Left forelimb (tissue), 1 donor: ENCODE measurements around the gene PARD3.
"Not testable (repeated sequence)": the region's sequence is repeated elsewhere in the genome, so short reads cannot be mapped to it uniquely, and the experiment has no call there.

Experiments used
- DNase-seq: peaks from one replicate; pipeline ENCODE4 v3.0.0-alpha.2; 2018; ENCODE audit warnings: low spot score

Gene PARD3

DNA sequence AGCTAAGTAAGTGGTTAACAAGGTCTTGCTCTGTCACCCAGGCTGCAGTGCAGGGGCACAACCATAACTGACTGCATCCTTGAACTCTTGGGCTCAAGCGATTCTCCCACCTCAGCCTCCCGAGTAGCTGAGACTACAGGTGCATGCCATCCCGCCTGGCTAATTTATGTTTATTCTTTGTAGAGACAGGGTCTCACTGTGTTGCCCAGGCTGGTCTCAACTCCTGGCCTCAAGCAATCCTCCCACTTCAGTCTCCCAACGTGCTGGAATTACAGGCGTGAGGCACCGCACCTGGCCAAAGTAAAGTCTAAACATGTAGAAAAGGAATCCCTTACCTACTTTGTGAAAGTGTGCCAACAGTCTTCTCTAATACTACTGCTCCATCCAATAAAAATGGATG is 17.9 kb downstream of the PARD3 start:
- no peak for DNase-seq

DNA sequence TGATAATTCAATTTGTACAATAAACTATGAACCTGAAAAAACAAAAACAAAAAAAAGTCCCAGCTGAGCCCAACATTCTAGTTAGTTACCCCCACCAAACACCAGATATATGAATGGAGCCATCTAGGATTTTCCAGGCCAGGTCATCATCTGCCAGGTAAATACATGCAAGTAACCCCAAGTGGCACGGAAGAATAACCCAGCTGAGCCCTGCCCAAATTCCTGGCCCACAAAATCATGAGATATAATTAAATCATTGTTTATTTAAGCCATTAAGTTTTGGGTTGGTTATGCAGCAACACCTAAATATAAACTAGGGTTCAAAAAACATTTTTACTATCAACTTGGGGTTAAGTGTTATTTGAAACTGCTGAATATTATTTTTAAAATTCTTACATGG is 19.0 kb downstream of the PARD3 start:
- DNase-seq = no peak

DNA sequence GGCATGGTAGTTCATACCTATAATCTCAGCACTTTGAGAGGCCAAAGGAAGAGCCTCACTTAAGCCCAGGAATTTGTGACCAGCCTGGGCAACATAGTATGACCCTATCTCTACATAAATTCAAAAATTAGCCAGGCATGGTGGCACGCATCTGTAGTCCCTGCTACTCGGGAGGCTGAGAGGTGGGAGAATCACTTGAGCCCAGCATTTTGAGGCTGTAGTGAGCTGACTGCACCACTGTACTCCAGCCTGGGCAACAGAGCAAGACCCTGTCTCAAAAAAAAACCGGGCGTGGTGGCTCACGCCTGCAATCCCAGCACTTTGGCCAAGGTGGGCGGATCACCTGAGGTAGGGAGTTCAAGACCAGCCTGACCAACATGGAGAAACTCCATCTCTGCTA is 19.8 kb downstream of the PARD3 start:
- DNase-seq = no peak

DNA sequence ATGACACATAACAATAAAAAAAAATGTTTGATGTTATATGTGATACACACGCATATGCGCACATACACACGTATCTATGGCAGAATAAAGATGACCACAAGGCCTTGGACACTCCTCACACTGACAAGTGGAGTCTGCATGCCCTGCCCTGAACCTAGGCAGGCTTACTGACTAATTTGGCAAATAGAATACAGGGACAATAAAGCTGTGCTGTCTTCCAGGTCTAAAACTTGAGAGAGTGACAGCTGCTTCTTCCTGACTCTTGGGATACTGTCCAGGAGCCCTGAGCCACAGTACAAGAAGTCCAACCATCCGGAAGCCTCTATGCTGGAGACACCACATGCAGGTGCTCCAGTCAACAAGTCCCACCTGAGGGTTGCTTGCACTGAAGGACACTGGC is 20.3 kb downstream of the PARD3 start:
- DNase-seq = no peak

DNA sequence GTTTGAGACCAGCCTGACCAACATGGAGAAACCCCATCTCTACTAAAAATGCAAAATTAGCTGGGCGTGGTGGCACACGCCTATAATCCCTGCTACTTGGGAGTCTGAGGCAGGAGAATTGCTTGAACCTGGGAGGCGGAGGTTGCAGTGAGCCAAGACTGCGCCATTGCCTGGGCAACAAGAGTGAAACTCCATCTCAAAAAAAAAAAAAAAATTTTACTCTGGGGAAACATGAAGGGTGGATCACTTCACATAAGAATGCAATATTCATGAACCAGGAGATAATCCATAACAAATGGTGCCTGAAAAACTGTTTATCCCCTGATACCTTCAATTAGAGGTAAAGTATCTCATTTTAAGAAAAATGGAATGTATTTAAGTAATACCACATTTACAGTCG is 21.5 kb downstream of the PARD3 start:
- DNase-seq = not testable (repeated sequence)

DNA sequence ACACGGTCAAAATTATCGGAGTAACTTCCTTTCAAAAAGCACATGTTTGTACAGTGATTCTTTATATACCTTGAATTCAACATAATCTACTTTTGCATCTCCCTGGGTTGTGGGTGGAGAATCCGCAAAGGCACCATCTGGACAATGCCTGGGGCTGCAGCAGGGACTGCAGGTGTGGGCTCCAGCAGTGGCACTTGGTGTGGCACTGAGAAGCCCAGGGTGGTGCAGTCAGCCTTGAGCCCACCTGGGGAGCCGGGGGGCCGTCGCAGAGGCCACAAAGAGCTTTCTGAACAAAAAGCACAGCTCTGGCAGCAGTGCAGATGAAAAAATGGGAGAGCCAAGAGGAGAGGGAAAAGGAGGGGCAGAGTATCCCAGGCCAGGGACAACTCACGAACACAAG is 22.2 kb downstream of the PARD3 start:
- DNase-seq = no peak

DNA sequence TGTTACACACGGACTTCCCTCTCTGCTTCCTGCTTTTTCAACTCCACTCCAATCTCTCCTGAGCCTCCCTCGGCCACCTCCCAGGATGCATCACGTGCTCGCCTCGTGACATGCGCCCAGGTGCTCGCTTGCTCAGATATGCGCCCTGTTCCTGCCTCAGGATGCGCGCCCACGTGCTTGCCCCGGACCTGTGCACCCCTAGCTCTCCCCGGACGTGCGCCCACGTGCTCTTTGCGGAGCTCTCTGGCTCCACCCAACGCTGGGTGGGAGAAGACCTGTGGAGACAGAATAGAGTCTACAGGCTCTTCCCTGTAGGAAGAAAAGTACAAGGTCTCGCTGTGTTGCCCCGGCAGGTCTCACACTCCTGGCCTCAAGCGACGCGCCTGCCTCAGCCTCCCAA is 23.1 kb downstream of the PARD3 start:
- no peak for DNase-seq

DNA sequence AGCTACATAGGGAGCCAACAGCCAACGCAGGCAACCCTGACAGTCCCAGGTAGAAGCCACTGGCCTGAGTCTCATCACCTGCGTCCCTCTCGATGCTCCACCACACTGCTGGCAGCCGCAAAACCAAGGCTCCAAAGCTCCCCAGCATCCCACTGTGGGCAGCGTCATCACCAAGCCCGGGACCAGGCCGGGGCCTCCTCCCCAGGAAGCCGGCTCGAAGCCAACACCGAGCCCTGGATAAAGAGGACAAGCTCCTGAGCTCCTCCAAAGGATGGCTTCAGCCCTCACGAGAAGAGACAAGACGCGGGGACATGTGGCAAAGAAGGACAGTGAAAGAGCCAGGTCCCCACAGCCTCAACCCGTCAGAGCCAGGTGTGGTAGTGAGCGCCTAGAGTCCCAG is 23.9 kb downstream of the PARD3 start:
- no peak for DNase-seq

DNA sequence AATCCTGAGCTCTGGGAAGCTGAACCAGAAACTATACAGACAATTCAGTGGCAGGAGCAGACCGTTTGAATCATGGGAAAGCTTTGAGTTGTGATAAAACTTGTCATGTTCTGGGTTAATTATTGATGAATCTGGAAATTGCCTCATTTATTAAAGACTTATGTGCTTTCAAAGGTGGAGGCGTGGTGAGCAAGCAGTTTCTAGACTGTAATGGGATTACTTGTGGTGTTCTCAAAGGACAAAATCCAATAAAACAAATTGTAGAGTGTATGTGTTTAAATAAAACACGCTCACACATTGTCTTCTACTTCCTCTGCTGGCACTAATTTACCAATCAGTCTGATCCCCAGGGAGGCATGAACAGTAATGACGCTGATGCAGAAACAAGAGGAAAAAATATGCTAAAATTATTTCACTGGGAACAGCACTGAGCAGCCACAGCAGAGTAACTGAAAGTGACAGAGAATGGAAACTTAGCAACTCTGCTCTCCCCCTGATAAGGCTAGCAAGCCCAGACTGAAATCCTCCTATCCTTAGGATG is 25.1 kb downstream of the PARD3 start:
- no peak for DNase-seq

DNA sequence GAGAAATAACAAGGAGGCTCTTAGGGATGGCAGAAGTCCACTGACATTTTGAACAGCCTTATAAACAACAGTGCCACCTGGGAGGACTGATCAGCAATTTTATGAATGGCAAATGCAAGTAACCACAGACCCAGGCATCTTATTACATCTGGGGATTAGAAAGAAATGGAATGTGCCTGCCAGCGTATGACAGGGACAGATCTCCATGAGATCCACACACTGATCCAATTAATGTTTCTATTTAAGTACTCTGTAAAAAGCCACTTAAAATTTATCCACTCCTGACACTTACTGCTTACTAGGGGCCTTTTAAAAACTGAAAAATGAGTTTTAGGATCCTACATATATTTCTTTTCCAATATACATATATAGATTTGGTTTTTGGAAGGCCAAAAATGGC is 28.6 kb downstream of the PARD3 start:
- DNase-seq = no peak

DNA sequence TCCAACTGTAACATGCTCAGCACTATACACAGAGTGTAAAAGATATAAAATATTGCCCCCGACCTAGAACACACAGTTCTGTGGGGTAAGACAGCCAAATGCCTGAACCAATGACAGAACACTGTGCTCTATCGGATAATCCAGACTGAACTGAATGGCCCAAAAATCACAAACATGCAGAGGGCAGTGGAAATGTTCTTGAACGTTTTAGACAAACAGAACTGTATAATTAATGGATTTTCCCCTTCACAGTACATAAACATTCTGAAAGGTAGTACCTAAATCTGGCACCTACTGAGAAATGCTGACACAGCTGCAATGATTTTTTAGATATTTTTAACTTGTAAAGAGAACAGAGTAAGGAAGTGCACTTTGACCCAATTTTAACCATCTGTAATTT is 33.4 kb downstream of the PARD3 start:
- no peak for DNase-seq

DNA sequence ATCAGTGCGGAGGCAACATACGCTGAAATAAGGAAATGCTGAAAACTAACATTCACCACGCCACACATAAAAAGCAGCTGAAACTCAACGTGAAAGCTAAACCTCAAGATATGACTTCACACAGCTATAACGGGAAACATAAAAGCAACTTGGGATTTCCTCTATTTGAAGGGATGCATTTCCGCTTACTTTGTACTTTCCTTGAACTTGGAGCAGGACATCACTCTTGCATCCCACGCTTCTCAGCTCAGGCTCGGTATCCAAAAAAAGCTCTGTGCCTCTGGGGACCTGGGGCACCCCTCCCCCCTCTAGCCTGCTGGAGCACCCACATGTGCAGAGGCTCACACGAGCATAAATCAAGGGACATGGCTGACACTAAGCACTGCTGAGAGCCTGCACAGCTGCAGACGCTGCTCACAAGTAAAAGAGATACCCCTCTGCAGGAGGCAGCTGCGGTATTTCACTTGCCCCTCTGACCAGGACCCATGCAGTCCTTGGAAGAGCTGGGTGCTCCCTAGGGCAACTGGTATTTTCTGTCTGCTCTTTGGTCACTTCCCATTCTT is 34.2 kb downstream of the PARD3 start:
- peak; percentile 76 for DNase-seq

DNA sequence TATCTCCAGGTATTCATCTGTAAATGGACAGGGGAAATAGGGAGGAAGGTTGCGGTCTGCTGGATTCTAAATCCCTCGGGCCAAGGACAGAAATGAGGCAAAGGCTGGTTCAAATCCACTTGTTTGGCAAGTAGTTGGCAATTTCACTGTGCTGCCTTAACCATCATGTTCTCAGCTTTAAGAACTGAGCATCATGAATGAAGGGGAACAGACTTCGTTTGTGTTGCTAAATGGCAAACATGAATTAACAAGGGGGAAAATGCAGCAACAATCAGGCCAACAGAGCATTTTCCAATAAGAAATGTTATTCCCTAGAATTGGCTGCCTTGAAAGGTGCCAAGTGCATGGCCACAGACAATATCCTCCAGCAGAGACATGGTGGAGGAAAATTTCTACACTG is 36.9 kb downstream of the PARD3 start:
- DNase-seq = no peak

DNA sequence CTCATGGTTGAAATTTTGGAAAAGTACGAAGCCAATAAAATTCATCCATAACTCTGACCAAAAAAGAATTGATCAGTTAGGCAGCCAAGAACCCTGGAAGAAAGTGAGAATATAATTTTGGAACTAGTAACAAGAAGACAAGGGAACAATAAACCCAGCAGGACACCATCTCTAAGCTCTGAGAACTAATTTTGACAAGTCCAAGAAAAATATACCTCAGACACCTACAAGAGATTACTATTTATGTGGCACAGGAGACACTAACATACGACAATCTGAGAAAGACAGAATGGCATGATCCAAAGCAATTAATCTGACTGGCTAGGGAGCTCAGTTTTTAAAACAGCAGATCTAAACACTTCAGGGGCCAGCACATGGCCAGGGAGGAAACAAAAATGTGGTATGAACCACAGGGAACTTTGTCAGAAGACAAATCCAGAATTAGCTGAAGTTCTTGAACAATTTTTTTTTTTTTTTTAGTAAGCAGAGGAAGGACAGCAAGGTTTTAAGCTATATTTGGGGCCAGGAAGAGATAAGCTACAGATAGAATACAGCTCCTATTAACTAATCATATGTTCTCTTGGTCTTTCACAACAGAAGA is 38.9 kb downstream of the PARD3 start:
- no peak for DNase-seq

DNA sequence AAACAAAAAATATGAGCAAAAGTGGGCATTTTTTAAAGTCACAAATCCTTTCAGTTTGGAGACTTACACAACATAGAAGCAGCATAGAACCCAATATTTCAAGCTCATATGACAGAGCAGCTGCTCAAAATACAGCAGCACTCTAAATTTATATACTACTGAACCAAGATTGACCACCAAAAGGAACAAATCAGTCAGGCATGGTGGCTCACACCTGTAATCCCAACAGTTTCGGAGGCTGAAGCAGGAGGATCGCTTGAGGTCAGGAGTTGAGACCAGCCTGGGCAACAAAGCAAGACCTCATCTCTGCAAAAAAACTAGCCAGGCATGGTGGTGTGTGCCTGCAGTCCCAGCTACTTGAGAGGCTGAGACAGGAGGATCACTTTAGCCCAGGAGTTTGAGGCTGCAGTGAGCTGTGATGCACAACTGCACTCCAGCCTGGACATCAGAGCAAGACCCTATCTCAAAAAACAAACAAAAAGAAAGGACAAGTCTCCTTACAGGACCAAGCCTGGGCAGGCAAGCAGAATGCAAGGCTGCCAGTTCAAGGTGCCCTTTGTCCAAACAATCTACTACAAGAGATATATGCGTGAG is 40.0 kb downstream of the PARD3 start:
- DNase-seq = no peak

DNA sequence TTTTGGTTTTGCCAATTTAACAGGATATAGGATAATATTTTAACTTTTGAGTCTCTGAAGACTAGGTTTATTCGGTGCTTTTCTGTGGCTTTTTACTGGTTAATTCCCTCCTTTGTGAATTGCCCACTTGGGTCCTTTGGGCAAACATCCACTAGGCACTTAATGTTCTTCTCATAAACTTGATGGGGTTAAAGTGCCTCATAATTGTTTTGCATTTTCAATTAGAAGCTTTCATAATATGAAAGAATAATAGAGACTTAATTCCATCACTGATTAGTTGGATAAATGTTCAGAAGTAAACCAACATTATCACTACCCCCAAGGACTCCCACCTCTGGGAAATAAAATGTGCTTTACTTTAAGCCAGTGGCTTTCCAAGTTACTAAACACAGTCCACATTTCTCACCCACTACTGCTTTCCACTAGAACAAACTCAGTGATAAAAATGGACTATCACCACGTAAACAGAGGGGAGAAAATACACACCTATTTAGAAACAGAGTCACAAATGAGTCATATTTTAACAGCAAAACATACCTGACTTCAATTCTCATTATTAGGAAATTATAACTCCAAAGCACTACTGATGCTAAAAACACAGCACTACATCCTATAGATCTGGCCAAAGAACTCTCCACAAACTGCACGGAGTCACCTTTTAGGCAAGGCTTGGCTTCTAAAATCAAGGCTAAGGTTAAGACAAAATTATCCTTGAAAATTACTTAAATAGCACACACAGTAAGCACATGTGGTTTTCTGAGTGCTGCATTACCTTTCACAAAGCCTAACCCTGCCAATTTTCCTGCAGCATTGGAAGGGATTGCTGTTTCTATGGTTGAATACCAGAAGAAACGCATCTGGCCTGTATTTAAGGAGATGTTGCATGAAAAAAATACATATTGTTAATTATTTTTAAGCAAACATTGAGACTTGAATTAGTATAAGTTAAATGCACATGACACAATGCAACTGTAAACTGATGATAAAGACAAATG is 41.2 kb downstream of the PARD3 start:
- no peak for DNase-seq

DNA sequence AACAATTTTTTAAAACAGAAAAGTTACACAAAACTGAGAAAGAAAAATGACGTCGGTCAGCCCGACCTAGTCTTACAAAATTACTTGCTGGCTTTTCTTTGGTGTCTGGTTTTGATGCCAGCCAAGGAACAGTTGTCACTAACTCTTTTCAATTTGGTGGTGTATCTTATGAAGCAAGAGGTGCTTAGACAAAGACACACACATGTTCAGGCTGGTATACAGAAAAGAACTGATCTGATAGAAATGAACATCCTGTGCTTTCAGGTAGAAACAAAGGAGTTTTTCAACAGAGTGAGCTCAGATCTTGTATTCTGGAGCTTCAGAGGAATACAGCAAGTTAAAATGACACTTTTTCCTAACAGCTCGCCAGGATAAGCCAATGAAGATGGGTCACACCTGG is 43.6 kb downstream of the PARD3 start:
- DNase-seq = no peak

DNA sequence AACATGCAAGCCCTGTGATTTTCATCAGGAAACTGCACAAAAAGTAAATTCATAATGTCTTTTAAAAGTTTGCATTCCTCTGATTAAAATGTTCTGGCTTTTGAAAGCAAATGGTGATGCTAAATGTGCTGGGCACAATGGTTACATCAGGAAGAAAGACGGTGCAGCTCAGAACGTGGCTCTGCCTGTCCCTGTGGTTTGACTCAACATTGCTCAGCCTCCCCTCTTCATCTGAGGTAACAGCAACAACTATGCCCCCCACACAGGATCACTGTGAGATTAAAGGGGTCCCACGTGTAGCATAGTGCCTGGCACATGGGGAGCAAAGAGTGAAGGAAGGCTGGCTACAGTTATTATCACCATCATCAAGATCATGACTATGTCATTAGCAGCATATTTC is 44.0 kb downstream of the PARD3 start:
- no peak for DNase-seq

DNA sequence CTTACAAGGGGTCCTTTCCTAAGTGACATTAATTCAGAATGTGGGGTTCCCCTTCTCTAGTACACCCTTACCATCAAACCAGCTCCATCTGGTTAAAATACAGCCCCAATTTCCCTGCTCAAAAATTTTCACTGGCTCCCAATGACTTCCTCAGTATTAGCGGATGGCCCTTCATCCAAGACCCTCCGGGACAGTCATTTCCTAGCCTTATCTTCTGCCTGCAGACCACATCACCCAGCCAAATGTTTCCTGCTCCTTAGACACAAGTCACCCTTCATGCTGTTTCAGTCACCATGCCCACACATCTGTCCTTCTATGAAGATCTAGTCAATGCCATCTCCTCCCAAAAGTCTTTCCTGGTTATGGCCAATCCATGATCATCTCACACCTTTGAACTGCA is 45.2 kb downstream of the PARD3 start:
- DNase-seq = no peak

DNA sequence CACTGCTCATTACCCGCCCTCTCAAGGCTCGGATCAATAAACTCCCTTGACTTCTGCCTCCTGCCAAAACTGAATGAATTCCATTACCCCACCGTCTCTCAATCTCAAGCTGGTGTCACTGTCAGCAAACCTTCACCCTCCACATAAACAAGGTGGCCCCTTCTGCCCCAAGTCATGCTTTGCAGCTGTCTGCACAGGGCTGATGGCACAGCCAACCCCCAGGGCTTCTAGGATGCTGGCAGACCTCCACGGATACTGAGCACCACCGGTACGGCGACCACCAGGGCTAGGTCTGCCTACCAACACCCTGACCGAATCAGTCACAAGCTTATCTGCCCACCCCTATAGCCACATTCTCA is 46.1 kb downstream of the PARD3 start:
- DNase-seq = no peak

DNA sequence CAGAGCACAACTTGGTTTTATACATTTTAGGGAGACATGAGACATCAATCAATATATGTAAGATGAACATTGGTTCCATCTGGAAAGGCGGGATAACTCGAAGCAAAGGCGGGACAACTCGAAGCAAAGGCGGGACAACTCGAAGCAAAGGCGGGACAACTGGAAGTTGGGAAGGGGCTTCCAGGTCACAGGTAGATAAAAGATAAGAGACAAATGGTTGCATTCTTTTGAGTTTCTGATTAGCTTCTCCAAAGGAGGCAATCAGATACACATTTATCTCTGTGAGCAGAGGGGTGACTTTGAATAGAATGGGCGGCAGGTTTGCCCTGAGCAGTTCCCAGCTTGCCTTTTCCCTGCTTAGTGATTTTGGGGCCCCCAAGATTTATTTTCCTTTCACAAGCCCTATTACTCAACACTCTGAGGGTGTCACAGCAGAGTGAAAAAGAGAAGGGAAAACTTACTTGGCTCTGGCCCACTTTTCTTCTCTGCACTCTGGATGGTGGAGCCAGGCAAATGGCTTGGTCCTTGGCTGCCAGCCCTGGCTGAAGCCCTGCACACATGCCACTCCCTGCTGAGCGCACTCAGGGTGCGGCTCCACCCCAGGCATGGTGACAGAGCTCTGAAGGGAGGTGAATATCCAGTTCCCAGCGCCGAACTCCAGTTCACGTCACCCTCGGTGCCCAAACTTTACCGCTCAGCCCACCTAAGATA is 46.7 kb downstream of the PARD3 start:
- peak; percentile 68 for DNase-seq
